WTC11 (cell line): ENCODE results near the gene MAPK11. TPM values are rescaled to one million over a fixed set of nuclear protein-coding genes. Genes with fewer than 3 reads are reported as not detected.

Experiments
- ATAC-seq: fragments of 200-7000 bp; cut with Tn5 transposase; 2 replicates; pipeline ENCODE4 v1.10.0; 2021; ENCODE audit warnings: mild to moderate bottlenecking, moderate library complexity
- CTCF ChIA-PET: fragments of 300-600 bp; sonication (Branson Sonifier 250); formaldehyde crosslinking; loops from one replicate; lab custom pipeline; 2021; ENCODE audit warnings: antibody characterized with exemption; lab: Charles Lee
- POLR2A ChIA-PET: fragments of 350-600 bp; sonication (Branson Sonifier 250); formaldehyde crosslinking; loops from one replicate; lab custom pipeline; 2021; ENCODE audit warnings: antibody characterized with exemption; lab: Charles Lee
- DNase-seq: peaks from one replicate; pipeline ENCODE4 v3.0.0; 2021; ENCODE audit warnings: low spot score
- H3K27ac Mint-ChIP-seq: 2 replicates; pipeline ENCODE4 v1.8.0; 2021; ENCODE audit warnings: mixed read lengths
- H3K27me3 Mint-ChIP-seq: 2 replicates; pipeline ENCODE4 v1.8.0; 2021; ENCODE audit warnings: low read depth, mild to moderate bottlenecking, moderate library complexity, mixed read lengths
- H3K36me3 Mint-ChIP-seq: 2 replicates; pipeline ENCODE4 v1.8.0; 2021; ENCODE audit warnings: mixed read lengths
- H3K4me1 Mint-ChIP-seq: 2 replicates; pipeline ENCODE4 v1.8.0; 2022; ENCODE audit warnings: mixed read lengths
- H3K4me3 Mint-ChIP-seq: 2 replicates; pipeline ENCODE4 v1.8.0; 2021; ENCODE audit warnings: mild to moderate bottlenecking, moderate library complexity, mixed read lengths
- H3K9me3 Mint-ChIP-seq: 2 replicates; pipeline ENCODE4 v1.8.0; 2021; ENCODE audit warnings: mixed read lengths
- CTCF ChIP-seq: fragments of 200-600 bp; IDR thresholded peaks from 2 replicates; pipeline ENCODE4 v1.8.0; 2022; ENCODE audit warnings: antibody characterized with exemption
- KAT7 ChIP-seq: sonication (generic); formaldehyde crosslinking; IDR thresholded peaks from 2 replicates; pipeline ENCODE4 v1.8.1; 2023; ENCODE audit warnings: missing genetic modification reagents, mild to moderate bottlenecking, borderline replicate concordance
- MYBL2 ChIP-seq: sonication (generic); formaldehyde crosslinking; IDR thresholded peaks from 2 replicates; pipeline ENCODE4 v1.8.1; 2023; ENCODE audit warnings: mild to moderate bottlenecking, moderate library complexity, missing genetic modification reagents
- NR1H2 ChIP-seq: sonication (generic); formaldehyde crosslinking; IDR thresholded peaks from 2 replicates; pipeline ENCODE4 v1.9.0; 2021; ENCODE audit warnings: mild to moderate bottlenecking, moderate library complexity, missing genetic modification reagents
- PRDM15 ChIP-seq: sonication (generic); formaldehyde crosslinking; IDR thresholded peaks from 2 replicates; pipeline ENCODE4 v1.8.0; 2022; ENCODE audit warnings: missing genetic modification reagents
- PREB ChIP-seq: sonication (generic); formaldehyde crosslinking; IDR thresholded peaks from 2 replicates; pipeline ENCODE4 v1.8.1; 2022; ENCODE audit warnings: mild to moderate bottlenecking, missing genetic modification reagents, moderate library complexity, borderline replicate concordance
- PRRX2 ChIP-seq: fragments of 250-450 bp; sonication (Bioruptor Pico); IDR thresholded peaks from 2 replicates; pipeline ENCODE4 v1.8.0; 2021; ENCODE audit warnings: mild to moderate bottlenecking
- SMAD4 ChIP-seq: sonication (generic); formaldehyde crosslinking; IDR thresholded peaks from 2 replicates; pipeline ENCODE4 v1.8.0; 2022; ENCODE audit warnings: mild to moderate bottlenecking, missing genetic modification reagents
- TEAD1 ChIP-seq: sonication (generic); formaldehyde crosslinking; IDR thresholded peaks from 2 replicates; pipeline ENCODE4 v1.8.0; 2022; ENCODE audit warnings: mild to moderate bottlenecking, missing genetic modification reagents
- TP53 ChIP-seq: sonication (generic); formaldehyde crosslinking; IDR thresholded peaks from 2 replicates; pipeline ENCODE4 v1.8.1; 2023; ENCODE audit warnings: mild to moderate bottlenecking, missing genetic modification reagents
- ZBTB43 ChIP-seq: sonication (generic); formaldehyde crosslinking; IDR thresholded peaks from 2 replicates; pipeline ENCODE4 v1.8.1; 2023; ENCODE audit warnings: mild to moderate bottlenecking, missing genetic modification reagents
- ZNF121 ChIP-seq: sonication (generic); formaldehyde crosslinking; IDR thresholded peaks from 2 replicates; pipeline ENCODE4 v1.8.0; 2023; ENCODE audit warnings: missing genetic modification reagents
- total RNA-seq: library from RNA; stranded (reverse); gene quantifications from 3 replicates; pipeline ENCODE4 v1.2.3, GENCODE V29; 2021
- TF ChIP-seq, protein P1 (sequence below): sonication (generic); formaldehyde crosslinking; IDR thresholded peaks from 2 replicates; pipeline ENCODE4 v1.8.1; 2022; ENCODE audit warnings: low read depth, missing genetic modification reagents, borderline replicate concordance
- TF ChIP-seq, protein P2 (sequence below): sonication (generic); formaldehyde crosslinking; conservative IDR thresholded peaks from 2 replicates; pipeline ENCODE4 v1.8.1; 2023; ENCODE audit warnings: mild to moderate bottlenecking, low read depth, missing genetic modification reagents, moderate library complexity

Gene MAPK11
- total RNA-seq, 1 experiment from 2014 or later, result 2.3 TPM

DNA sequence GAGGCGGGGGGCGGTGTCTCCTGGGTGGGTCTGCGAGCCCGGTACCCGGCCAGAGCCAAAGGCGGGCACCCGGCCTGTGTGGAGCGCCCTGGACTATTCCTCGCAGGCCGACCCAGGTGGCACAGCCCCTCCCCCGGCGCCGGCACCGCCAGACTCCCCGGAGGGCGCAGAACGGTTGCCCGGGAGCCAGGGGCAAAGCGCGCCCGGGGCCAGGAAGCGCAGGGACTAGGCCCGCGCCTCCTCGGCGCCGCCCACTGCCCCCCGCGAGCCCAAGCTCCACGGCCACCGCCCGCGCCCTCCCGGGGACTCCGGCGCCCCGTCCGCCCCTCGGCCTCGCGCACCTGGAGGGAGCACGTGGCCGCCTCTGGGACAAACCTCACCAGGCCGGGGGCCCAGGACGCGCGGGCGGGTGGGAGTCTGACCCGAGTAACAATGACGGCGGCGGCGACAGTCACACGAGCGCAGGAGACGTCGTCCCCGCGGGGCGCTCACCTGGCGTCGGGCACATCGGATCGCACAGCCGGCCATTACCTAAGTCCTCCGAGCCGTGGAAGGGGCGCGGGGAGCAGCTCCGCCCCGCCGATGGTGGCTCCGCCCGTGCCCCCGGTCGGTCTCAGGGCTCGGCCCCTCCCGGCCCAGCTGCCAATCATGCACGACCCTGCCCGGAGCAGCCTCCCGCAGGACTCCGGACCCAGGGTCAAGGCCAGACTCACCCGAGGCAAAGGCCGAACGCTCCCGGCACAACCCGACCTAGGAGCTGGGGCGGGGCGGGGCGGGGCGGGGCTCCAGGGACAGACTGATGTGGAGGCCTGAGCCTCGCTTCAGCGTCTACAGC, 29.8 kb upstream of the MAPK11 start (continued):
- TF ChIP-seq PRDM15 (CRISPR knock-in tag), result 0 out of 2 replicates have a peak, but pooled peaks have one; percentile 25

GRCh38 chr22:50298937-50299784, 29.0 kb upstream of the MAPK11 start:
- no peak overlapping the region for H3K27ac Mint-ChIP-seq
- ATAC-seq, result no peak
- peak overlapping the region; percentile 61 for H3K4me3 Mint-ChIP-seq
- H3K4me1 Mint-ChIP-seq, result peaks cover 29% of the 10 kb centered on the region
- CTCF ChIA-PET, result interaction anchor here (0.5 to 2.6 kb wide), 7 partner anchors 28 to 200 kb away, joined by 3 to 18 read pairs (median 4); partner anchors contain the start of gene DENND6B
- no peak for DNase-seq
- H3K9me3 Mint-ChIP-seq, result no peaks in the 10 kb centered on the region
- POLR2A ChIA-PET, result interaction anchor here (0.9 kb wide), 1 partner anchor 43 kb away, joined by 3 read pairs; no protein-coding TSS in a partner anchor
- H3K36me3 Mint-ChIP-seq, result no peaks in the 10 kb centered on the region
- H3K27me3 Mint-ChIP-seq, result no peaks in the 10 kb centered on the region
- no peak for TF ChIP-seq TP53 (CRISPR knock-in tag)
- TF ChIP-seq PRRX2 (CRISPR knock-in tag), result no peak
- TF ChIP-seq ZNF121, result no peak
- TF ChIP-seq MYBL2 (CRISPR knock-in tag), result no peak
- no peak for TF ChIP-seq TEAD1 (CRISPR knock-in tag)
- no peak for TF ChIP-seq ZBTB43 (CRISPR knock-in tag)
- no peak for TF ChIP-seq PREB (CRISPR knock-in tag)
- TF ChIP-seq CTCF, result no peak
- no peak for TF ChIP-seq NR1H2 (CRISPR knock-in tag)
- TF ChIP-seq, protein P1, sequence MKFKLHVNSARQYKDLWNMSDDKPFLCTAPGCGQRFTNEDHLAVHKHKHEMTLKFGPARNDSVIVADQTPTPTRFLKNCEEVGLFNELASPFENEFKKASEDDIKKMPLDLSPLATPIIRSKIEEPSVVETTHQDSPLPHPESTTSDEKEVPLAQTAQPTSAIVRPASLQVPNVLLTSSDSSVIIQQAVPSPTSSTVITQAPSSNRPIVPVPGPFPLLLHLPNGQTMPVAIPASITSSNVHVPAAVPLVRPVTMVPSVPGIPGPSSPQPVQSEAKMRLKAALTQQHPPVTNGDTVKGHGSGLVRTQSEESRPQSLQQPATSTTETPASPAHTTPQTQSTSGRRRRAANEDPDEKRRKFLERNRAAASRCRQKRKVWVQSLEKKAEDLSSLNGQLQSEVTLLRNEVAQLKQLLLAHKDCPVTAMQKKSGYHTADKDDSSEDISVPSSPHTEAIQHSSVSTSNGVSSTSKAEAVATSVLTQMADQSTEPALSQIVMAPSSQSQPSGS, result no peak
- TF ChIP-seq, protein P2, sequence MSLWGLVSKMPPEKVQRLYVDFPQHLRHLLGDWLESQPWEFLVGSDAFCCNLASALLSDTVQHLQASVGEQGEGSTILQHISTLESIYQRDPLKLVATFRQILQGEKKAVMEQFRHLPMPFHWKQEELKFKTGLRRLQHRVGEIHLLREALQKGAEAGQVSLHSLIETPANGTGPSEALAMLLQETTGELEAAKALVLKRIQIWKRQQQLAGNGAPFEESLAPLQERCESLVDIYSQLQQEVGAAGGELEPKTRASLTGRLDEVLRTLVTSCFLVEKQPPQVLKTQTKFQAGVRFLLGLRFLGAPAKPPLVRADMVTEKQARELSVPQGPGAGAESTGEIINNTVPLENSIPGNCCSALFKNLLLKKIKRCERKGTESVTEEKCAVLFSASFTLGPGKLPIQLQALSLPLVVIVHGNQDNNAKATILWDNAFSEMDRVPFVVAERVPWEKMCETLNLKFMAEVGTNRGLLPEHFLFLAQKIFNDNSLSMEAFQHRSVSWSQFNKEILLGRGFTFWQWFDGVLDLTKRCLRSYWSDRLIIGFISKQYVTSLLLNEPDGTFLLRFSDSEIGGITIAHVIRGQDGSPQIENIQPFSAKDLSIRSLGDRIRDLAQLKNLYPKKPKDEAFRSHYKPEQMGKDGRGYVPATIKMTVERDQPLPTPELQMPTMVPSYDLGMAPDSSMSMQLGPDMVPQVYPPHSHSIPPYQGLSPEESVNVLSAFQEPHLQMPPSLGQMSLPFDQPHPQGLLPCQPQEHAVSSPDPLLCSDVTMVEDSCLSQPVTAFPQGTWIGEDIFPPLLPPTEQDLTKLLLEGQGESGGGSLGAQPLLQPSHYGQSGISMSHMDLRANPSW, result no peak
- no peak for TF ChIP-seq KAT7 (CRISPR knock-in tag)
- no peak for TF ChIP-seq SMAD4 (CRISPR knock-in tag)
